ENCODE results near the gene TMEM141. TPM values are rescaled to one million over a fixed set of nuclear protein-coding genes. Genes with fewer than 3 reads are reported as not detected.

TMEM141 gene
- total RNA-seq, 5 donors from 2014 or later (not counting 1 experiment from before 2014, with no cell fraction given): 24.4 to 53.5 (median 45.8) TPM

GRCh38 chr9:136827794-136828473, 36.8 kb downstream of the TMEM141 start:
- WGBS (ENCODE audit: insufficient coverage): 94% methylated on average over 6 of the region's 14 CpGs
- Histone ChIP-seq H3K27me3 (replicated peaks in 1 of 2; ENCODE audit: control insufficient read depth in 2 of 2, extremely low read depth in 1 of 2, insufficient read depth in 2 of 2, low read length in 1 of 2) (no peaks in the 10 kb centered on the region), H3K4me3 (ENCODE audit: control insufficient read depth in 1 of 2, extremely low read depth in 1 of 2, low read length in 1 of 2) (no peak overlapping the region), H3K27ac (ENCODE audit: low read length) (no peak overlapping the region), H3K9me3 (no peaks in the 10 kb centered on the region), H3K4me1 (ENCODE audit: control insufficient read depth in 1 of 2, extremely low read depth in 1 of 2, insufficient read depth in 2 of 2, low read length in 2 of 2) (no peaks in the 10 kb centered on the region), H3K36me3 (ENCODE audit: control insufficient read depth in 2 of 2, extremely low read depth in 1 of 2, insufficient read depth in 1 of 2, low read length in 1 of 2) (peaks cover 21 to 55% of the 10 kb centered on the region in 2 donors)
- ChIA-PET CTCF (no interaction called here), POLR2A (no interaction called here)
- H3K36me3 Mint-ChIP-seq: peaks cover 4% of the 10 kb centered on the region
- H3K9me3 Mint-ChIP-seq: no peaks in the 10 kb centered on the region
- no peaks in the 10 kb centered on the region for H3K4me1 Mint-ChIP-seq
- no peaks in the 10 kb centered on the region for H3K27me3 Mint-ChIP-seq
- DNase-seq (no peak), ATAC-seq (replicated peaks in 1 of 4) (no peak)
- H3K27ac Mint-ChIP-seq: no peak overlapping the region
- H3K4me3 Mint-ChIP-seq: no peak overlapping the region

GRCh38 chr9:136828474-136829140, 37.5 kb downstream of the TMEM141 start:
- ATAC-seq (replicated peaks in 1 of 4) (no peak), DNase-seq (no peak)
- H3K4me3 Mint-ChIP-seq: no peak overlapping the region
- no peak overlapping the region for H3K27ac Mint-ChIP-seq
- Histone ChIP-seq H3K27me3 (replicated peaks in 1 of 2; ENCODE audit: control insufficient read depth in 2 of 2, extremely low read depth in 1 of 2, insufficient read depth in 2 of 2, low read length in 1 of 2) (no peaks in the 10 kb centered on the region), H3K4me3 (ENCODE audit: control insufficient read depth in 1 of 2, extremely low read depth in 1 of 2, low read length in 1 of 2) (no peak overlapping the region), H3K4me1 (ENCODE audit: control insufficient read depth in 1 of 2, extremely low read depth in 1 of 2, insufficient read depth in 2 of 2, low read length in 2 of 2) (no peaks in the 10 kb centered on the region), H3K27ac (ENCODE audit: low read length) (no peak overlapping the region), H3K9me3 (no peaks in the 10 kb centered on the region), H3K36me3 (ENCODE audit: control insufficient read depth in 2 of 2, extremely low read depth in 1 of 2, insufficient read depth in 1 of 2, low read length in 1 of 2) (peaks cover 21 to 50% of the 10 kb centered on the region in 2 donors)
- H3K4me1 Mint-ChIP-seq: no peaks in the 10 kb centered on the region
- no peaks in the 10 kb centered on the region for H3K9me3 Mint-ChIP-seq
- no peaks in the 10 kb centered on the region for H3K27me3 Mint-ChIP-seq
- ChIA-PET POLR2A (no interaction called here), CTCF (no interaction called here)
- WGBS (ENCODE audit: insufficient coverage): 96% methylated on average over 24 of the region's 31 CpGs
- peaks cover 4% of the 10 kb centered on the region for H3K36me3 Mint-ChIP-seq

GRCh38 chr9:136829412-136829811, 38.3 kb downstream of the TMEM141 start:
- POLR2A ChIA-PET: no interaction called here
- H3K27ac ChIP-seq (ENCODE audit: low read length): no peak overlapping the region
- Mint-ChIP-seq H3K4me3 (no peak overlapping the region), H3K36me3 (peaks cover 7% of the 10 kb centered on the region), H3K9me3 (no peaks in the 10 kb centered on the region), H3K4me1 (no peaks in the 10 kb centered on the region), H3K27me3 (no peaks in the 10 kb centered on the region), H3K27ac (no peak overlapping the region)
- no peaks in the 10 kb centered on the region for H3K9me3 ChIP-seq
- no peak overlapping the region for H3K4me3 ChIP-seq (ENCODE audit: control insufficient read depth in 1 of 2, extremely low read depth in 1 of 2, low read length in 1 of 2)
- no peak for DNase-seq
- no peaks in the 10 kb centered on the region for H3K27me3 ChIP-seq (replicated peaks in 1 of 2; ENCODE audit: control insufficient read depth in 2 of 2, extremely low read depth in 1 of 2, insufficient read depth in 2 of 2, low read length in 1 of 2)
- no peak for ATAC-seq (replicated peaks in 1 of 4)
- no peaks in the 10 kb centered on the region for H3K4me1 ChIP-seq (ENCODE audit: control insufficient read depth in 1 of 2, extremely low read depth in 1 of 2, insufficient read depth in 2 of 2, low read length in 2 of 2)
- CTCF ChIA-PET: no interaction called here
- over 99% methylated on average over 9 of the region's 14 CpGs for WGBS (ENCODE audit: insufficient coverage)
- H3K36me3 ChIP-seq (ENCODE audit: control insufficient read depth in 2 of 2, extremely low read depth in 1 of 2, insufficient read depth in 1 of 2, low read length in 1 of 2): peaks cover 24 to 45% of the 10 kb centered on the region in 2 donors

DNA sequence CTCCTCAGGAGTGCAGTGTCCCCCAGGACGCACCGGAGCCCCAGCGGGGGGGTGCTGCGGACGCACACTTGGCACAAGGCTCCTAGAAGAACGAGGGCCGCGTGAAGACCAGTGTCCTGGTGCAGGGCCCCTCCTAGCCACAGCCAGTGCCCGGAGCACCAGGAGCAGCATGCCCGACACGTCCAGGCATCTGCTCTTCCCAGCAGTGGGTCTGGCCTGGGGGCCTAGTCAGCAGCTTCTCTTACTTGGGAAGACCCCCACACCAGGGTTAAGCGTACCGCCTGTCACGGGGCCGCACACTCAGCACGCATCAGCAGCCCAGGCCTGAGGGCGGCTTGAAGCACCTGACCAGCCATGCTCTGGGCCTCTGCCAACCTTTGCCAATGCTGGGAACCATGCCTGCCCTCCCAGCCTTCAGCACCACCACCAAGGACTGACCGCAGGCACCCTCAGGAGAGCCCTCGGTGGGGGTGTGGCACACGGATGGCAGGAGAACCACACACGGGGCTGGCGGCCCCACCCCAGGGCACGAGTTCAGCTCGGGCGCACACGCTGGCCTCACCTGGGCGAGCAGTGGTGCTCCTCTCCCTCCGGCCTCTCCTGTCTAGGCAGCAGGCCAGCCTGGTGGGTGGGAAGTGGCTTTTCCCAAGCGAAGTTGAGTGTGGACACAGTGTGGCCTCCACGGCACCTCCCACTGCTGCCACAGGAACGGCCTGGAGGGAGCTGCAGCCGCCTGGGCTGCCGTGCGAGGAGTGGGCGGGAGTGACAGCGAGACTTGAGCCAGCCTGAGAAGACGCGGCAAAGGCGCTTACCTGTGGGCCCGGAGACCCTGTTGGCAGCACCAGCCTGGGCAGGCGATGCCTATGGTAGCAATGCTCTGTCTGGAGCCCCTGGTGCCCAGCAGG, 39.1 kb downstream of the TMEM141 start:
- ChIA-PET CTCF (no interaction called here), POLR2A (no interaction called here)
- Mint-ChIP-seq H3K27ac (no peak overlapping the region), H3K9me3 (no peaks in the 10 kb centered on the region), H3K36me3 (peaks cover 7% of the 10 kb centered on the region), H3K27me3 (no peaks in the 10 kb centered on the region), H3K4me3 (no peak overlapping the region), H3K4me1 (no peaks in the 10 kb centered on the region)
- Histone ChIP-seq H3K36me3 (ENCODE audit: control insufficient read depth in 2 of 2, extremely low read depth in 1 of 2, insufficient read depth in 1 of 2, low read length in 1 of 2) (peaks cover 21 to 40% of the 10 kb centered on the region in 2 donors), H3K4me3 (ENCODE audit: control insufficient read depth in 1 of 2, extremely low read depth in 1 of 2, low read length in 1 of 2) (no peak overlapping the region), H3K27me3 (replicated peaks in 1 of 2; ENCODE audit: control insufficient read depth in 2 of 2, extremely low read depth in 1 of 2, insufficient read depth in 2 of 2, low read length in 1 of 2) (no peaks in the 10 kb centered on the region), H3K9me3 (no peaks in the 10 kb centered on the region), H3K4me1 (ENCODE audit: control insufficient read depth in 1 of 2, extremely low read depth in 1 of 2, insufficient read depth in 2 of 2, low read length in 2 of 2) (no peaks in the 10 kb centered on the region), H3K27ac (ENCODE audit: low read length) (no peak overlapping the region)
- ATAC-seq (replicated peaks in 1 of 4) (no peak), DNase-seq (no peak)
- 97% methylated on average over 39 of the region's 41 CpGs for WGBS (ENCODE audit: insufficient coverage)

DNA sequence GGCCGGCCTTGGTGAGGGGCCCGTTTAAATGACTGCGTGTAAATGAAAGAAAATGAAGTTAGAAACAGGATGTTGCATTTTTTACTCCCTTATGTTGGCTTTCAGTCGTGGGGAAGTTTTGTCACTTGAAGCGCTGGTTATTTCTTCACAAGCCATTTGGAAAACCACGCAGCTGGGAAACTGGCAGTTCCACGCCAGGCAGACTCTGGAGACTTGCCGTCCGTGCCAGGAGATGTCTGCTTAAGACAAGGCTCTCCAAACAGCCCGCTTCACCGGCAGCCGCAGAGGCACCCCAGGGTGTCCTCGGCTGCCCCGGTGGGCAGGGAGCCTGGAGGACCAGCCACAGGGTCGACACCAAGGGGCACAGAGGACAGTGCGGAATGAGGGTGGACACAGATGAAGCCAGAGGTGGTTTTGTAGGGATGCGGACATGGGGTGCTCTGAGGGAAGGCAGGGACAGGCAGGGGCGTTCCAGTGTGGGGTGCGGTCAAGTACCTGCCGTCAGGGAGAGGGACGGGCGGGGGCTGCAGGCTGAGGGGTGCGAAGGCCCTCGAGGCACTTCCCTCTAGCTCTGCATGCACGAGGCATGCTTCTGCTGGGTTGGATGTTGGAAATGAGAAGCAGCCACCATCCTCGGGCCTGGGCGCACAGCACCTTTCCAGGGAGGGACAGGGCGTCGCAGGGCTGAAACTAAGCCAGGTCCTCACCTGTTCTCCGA, 40.0 kb downstream of the TMEM141 start:
- no peaks in the 10 kb centered on the region for H3K4me1 Mint-ChIP-seq
- DNase-seq (no peak), ATAC-seq (replicated peaks in 1 of 4) (no peak)
- H3K36me3 Mint-ChIP-seq: peaks cover 7% of the 10 kb centered on the region
- no peaks in the 10 kb centered on the region for H3K27me3 Mint-ChIP-seq
- H3K4me3 Mint-ChIP-seq: no peak overlapping the region
- H3K4me1 ChIP-seq (ENCODE audit: control insufficient read depth in 1 of 2, extremely low read depth in 1 of 2, insufficient read depth in 2 of 2, low read length in 2 of 2): no peaks in the 10 kb centered on the region
- H3K9me3 Mint-ChIP-seq: no peaks in the 10 kb centered on the region
- CTCF ChIA-PET: no interaction called here
- no peak overlapping the region for H3K27ac ChIP-seq (ENCODE audit: low read length)
- H3K4me3 ChIP-seq (ENCODE audit: control insufficient read depth in 1 of 2, extremely low read depth in 1 of 2, low read length in 1 of 2): no peak overlapping the region
- 97% methylated on average over 29 of the region's 30 CpGs for WGBS (ENCODE audit: insufficient coverage)
- H3K27me3 ChIP-seq (replicated peaks in 1 of 2; ENCODE audit: control insufficient read depth in 2 of 2, extremely low read depth in 1 of 2, insufficient read depth in 2 of 2, low read length in 1 of 2): no peaks in the 10 kb centered on the region
- peaks cover 21 to 31% of the 10 kb centered on the region in 2 donors for H3K36me3 ChIP-seq (ENCODE audit: control insufficient read depth in 2 of 2, extremely low read depth in 1 of 2, insufficient read depth in 1 of 2, low read length in 1 of 2)
- POLR2A ChIA-PET: no interaction called here
- no peak overlapping the region for H3K27ac Mint-ChIP-seq
- no peaks in the 10 kb centered on the region for H3K9me3 ChIP-seq

GRCh38 chr9:136831720-136832104, 40.6 kb downstream of the TMEM141 start:
- Mint-ChIP-seq H3K4me1 (no peaks in the 10 kb centered on the region), H3K9me3 (no peaks in the 10 kb centered on the region), H3K36me3 (peaks cover 7% of the 10 kb centered on the region), H3K4me3 (no peak overlapping the region), H3K27me3 (no peaks in the 10 kb centered on the region), H3K27ac (no peak overlapping the region)
- ChIA-PET POLR2A (no interaction called here), CTCF (no interaction called here)
- no peak overlapping the region for H3K4me3 ChIP-seq (ENCODE audit: control insufficient read depth in 1 of 2, extremely low read depth in 1 of 2, low read length in 1 of 2)
- 97% methylated on average over 20 of the region's 23 CpGs for WGBS (ENCODE audit: insufficient coverage)
- H3K9me3 ChIP-seq: no peaks in the 10 kb centered on the region
- no peaks in the 10 kb centered on the region for H3K4me1 ChIP-seq (ENCODE audit: control insufficient read depth in 1 of 2, extremely low read depth in 1 of 2, insufficient read depth in 2 of 2, low read length in 2 of 2)
- peaks cover 17 to 29% of the 10 kb centered on the region in 2 donors for H3K36me3 ChIP-seq (ENCODE audit: control insufficient read depth in 2 of 2, extremely low read depth in 1 of 2, insufficient read depth in 1 of 2, low read length in 1 of 2)
- H3K27me3 ChIP-seq (replicated peaks in 1 of 2; ENCODE audit: control insufficient read depth in 2 of 2, extremely low read depth in 1 of 2, insufficient read depth in 2 of 2, low read length in 1 of 2): no peaks in the 10 kb centered on the region
- no peak for DNase-seq
- no peak overlapping the region for H3K27ac ChIP-seq (ENCODE audit: low read length)
- no peak for ATAC-seq (replicated peaks in 1 of 4)

All from T-cell (primary cell).